ENCODE measurements around the gene ATP11B. TPM values are rescaled to one million over a fixed set of nuclear protein-coding genes. Genes with fewer than 3 reads are reported as not detected.
A peak's percentile ranks its signal among the peaks of the same experiment; 100 is the strongest.

The ATP11B gene
- total RNA-seq (2014; rRNA removed; shearing (Covaris generic)) (55.6 and 58.6 TPM in 2 replicates), total RNA-seq (2022) (87.9 and 92.0 TPM in 2 replicates), Bru-seq, nascent RNA (percentile 90 among the genes with signal in this experiment), BruChase-seq, experiment 1, labeled RNA remaining after a 6-hour chase (percentile 85 among the genes with signal in this experiment), BruChase-seq, experiment 2, labeled RNA remaining after a 2-hour chase (percentile 83 among the genes with signal in this experiment)
- long read RNA-seq, full-length matches to known transcripts = 37 of 84 reads
- long read RNA-seq, partial matches to known transcripts = 17 of 84 reads
- long read RNA-seq, other reads (novel, unspliced or antisense) = 30 of 84 reads

- peak; percentile 88 for DNase-seq (ENCODE audit: low spot score)
- H3K36me3 ChIP-seq (ENCODE audit: insufficient read depth, low read length) = 0 out of 2 replicates have a peak, but pooled peaks cover 4% of the 10 kb centered on the region
- H3K4me2 ChIP-seq (ENCODE audit: low read length) = peak within 1 kb of the TSS; percentile 87
- no peaks in the 10 kb centered on the region for H3K9me2 ChIP-seq (ENCODE audit: insufficient read depth, low read length)
- intact Hi-C loops (cut with micrococcal nuclease; ENCODE audit: unreplicated experiment) = loop anchor here (10.0 kb wide), 2 partner anchors 398 to 1878 kb away; partner anchors contain the start of gene FXR1
- peaks cover 37% of the 10 kb centered on the region for H3K4me1 ChIP-seq (ENCODE audit: insufficient read depth, low read length, poor library complexity, severe bottlenecking)
- H2AFZ ChIP-seq (ENCODE audit: low read length) = peak within 1 kb of the TSS; percentile 93
- ChIA-PET CTCF (ENCODE audit: unreplicated experiment) (no interaction called here), POLR2A (interaction anchor here (0.6 to 2.5 kb wide), 7 partner anchors 12 to 115 kb away, joined by 3 to 9 read pairs (median 3); no protein-coding TSS in a partner anchor)
- H4K20me1 ChIP-seq (ENCODE audit: insufficient read depth, low read length) = 0 out of 2 replicates have a peak, but pooled peaks cover 6% of the 10 kb centered on the region
- peaks cover 4% of the 10 kb centered on the region; the same call in 1 of the 2 replicates for H3K9me3 ChIP-seq (ENCODE audit: low read length)
- BruUV-seq (replicated peaks) = TSS peak; percentile 95
- peak within 1 kb of the TSS; percentile 72 for H3K27ac ChIP-seq (ENCODE audit: low read depth, low read length, poor library complexity, severe bottlenecking)
- H3K4me3 ChIP-seq (ENCODE audit: low read depth, low read length, poor library complexity, severe bottlenecking) = peak within 1 kb of the TSS; percentile 86
- H3K79me2 ChIP-seq (ENCODE audit: insufficient read depth, low read depth, low read length) = peaks cover 42% of the 10 kb centered on the region
- TF ChIP-seq CTCF (conservative IDR thresholded peaks at IDR 0.05; ENCODE audit: low read length) (no peak), EZH2phosphoT487 (IDR thresholded peaks at IDR 0.05; ENCODE audit: borderline replicate concordance, low read depth, low read length) (no peak)
Observed at GRCh38 chr3:182792901-182793662, at the start of gene ATP11B. ATP11B (plus strand) TSS chr3:182793504; CDS start chr3:182793760, 256 bp downstream.

- no peak for DNase-seq (ENCODE audit: low spot score)
- Histone ChIP-seq H2AFZ (ENCODE audit: low read length) (no peak overlapping the region), H3K4me1 (ENCODE audit: insufficient read depth, low read length, poor library complexity, severe bottlenecking) (no peaks in the 10 kb centered on the region), H3K9me2 (ENCODE audit: insufficient read depth, low read length) (no peaks in the 10 kb centered on the region), H3K36me3 (ENCODE audit: insufficient read depth, low read length) (no peaks in the 10 kb centered on the region), H3K27ac (ENCODE audit: low read depth, low read length, poor library complexity, severe bottlenecking) (no peak overlapping the region), H3K4me3 (ENCODE audit: low read depth, low read length, poor library complexity, severe bottlenecking) (no peak overlapping the region), H3K9me3 (ENCODE audit: low read length) (no peaks in the 10 kb centered on the region), H3K4me2 (ENCODE audit: low read length) (no peak overlapping the region), H3K79me2 (ENCODE audit: insufficient read depth, low read depth, low read length) (no peaks in the 10 kb centered on the region), H4K20me1 (ENCODE audit: insufficient read depth, low read length) (no peaks in the 10 kb centered on the region)
- ChIA-PET CTCF (ENCODE audit: unreplicated experiment) (no interaction called here), POLR2A (interaction anchor here (0.6 to 1.9 kb wide), 3 partner anchors 27 to 36 kb away, joined by 5 read pairs; no protein-coding TSS in a partner anchor)
- BruUV-seq (replicated peaks) = no TSS peak
- TF ChIP-seq CTCF (conservative IDR thresholded peaks at IDR 0.05; ENCODE audit: low read length) (no peak), EZH2phosphoT487 (IDR thresholded peaks at IDR 0.05; ENCODE audit: borderline replicate concordance, low read depth, low read length) (no peak)
- intact Hi-C loops (cut with micrococcal nuclease; ENCODE audit: unreplicated experiment) = no loop called here
Observed at GRCh38 chr3:182746959-182747358, 46.3 kb upstream of the ATP11B start.

Measured in OCI-LY7 (cell line).